Umbilical cord (tissue), 2 donors: ENCODE measurements around the gene TAX1BP1. TPM values are rescaled to one million over a fixed set of nuclear protein-coding genes. Genes with fewer than 3 reads are reported as not detected.
A peak's percentile ranks its signal among the peaks of the same experiment; 100 is the strongest.

Experiments
- DNase-seq: peaks from one replicate; pipeline ENCODE4 v3.0.0-alpha.2; 2015; ENCODE audit warnings: low spot score
- total RNA-seq: library from RNA; depleted of rRNA; stranded (reverse); fragments of >200 nt; gene quantifications from one replicate; pipeline ENCODE4 v1.2.3, GENCODE V29; 2014; ENCODE audit warnings: low replicate concordance; ENCODE audit not compliant: insufficient read depth

Gene TAX1BP1
- total RNA-seq, 1 donor from 2014 or later, result 82.8 TPM

DNA sequence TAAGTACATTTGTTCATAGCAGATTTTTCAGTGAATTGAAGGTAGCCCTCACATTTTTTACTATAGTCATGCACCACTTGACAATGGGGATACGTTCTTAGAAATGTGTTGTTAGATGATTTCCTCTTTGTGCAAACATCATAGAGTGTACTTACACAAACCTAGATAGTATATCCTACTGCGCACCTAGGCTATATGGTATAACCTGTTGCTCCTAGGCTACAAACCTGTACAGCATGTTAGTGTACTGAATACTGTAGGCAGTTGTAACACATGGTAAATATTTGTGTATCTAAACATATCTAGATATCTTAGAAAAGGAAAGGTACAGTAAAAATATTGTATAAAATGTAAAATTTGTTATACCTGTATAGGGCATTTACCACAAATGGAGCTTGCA lies 41.2 kb downstream of the TAX1BP1 start:
- no peak for DNase-seq

DNA sequence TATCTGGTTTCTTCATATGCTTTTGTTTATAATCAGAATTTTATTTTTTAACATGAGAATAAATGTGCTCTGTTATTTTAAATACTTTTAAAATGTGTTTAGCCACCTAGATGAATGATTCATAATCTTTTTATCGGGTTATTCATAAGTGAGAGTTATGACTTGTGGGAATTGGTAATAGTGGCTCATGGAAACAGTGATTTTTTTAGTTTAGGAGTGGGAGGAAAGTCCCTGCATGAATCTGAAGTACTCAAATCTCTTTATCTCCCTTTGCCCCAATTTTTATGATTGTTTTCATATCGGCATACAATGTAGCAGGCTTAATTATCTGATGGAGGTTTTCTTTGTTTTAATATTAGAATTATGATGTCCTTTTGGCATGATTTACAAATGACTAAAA lies 42.9 kb downstream of the TAX1BP1 start:
- DNase-seq, result no peak

DNA sequence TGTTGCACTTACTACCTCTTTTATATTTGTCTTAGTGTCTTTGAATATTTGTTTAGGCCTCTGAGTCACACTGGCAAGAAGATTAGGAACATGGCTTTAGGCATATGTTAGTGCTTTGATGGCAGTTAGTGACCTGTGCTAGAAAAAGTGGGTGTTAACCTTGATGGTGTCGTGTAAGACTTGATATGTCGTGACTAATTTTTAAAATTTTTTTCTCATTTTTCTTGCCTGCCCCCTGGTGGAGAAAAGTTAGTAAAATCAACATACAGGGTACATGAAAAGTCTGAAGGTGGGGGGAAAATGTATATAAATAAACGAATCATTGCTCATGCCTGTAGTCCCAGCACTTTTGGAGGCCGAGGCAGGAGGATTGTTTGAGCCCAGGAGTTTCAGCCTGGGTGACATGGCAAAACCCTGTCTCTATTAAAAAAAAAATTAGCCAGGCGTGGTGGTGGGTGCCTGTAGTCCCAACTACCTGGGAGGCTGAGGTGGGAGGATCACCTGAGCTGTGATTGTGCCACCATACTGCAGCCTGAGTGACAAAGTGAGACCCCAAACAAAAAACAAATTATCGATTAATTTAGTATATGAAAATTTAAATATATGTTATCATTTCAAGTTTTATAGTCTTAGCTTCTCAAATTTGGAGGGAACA lies 44.6 kb downstream of the TAX1BP1 start:
- DNase-seq, result peak; percentile 55

GRCh38 chr7:27788437-27788836 lies 48.5 kb downstream of the TAX1BP1 start:
- no peak for DNase-seq

GRCh38 chr7:27793780-27794179 lies 53.8 kb downstream of the TAX1BP1 start:
- peak; percentile 48 for DNase-seq

DNA sequence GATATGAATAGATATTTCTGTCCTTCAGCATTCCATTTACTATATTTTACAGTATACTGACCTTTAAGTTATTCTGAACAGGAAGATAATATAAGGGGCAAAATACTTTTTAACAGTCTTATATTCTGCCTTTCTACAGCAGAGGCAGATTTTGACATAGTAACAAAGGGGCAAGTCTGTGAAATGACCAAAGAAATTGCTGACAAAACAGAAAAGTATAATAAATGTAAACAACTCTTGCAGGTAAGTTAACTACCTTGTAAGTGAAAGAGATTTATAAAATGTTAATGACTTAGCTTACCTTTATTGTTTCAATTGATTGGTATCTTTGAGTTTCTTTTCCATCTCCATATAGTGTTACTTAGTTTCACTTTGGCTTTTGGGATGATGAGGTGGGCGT lies 56.0 kb downstream of the TAX1BP1 start:
- DNase-seq, result no peak

GRCh38 chr7:27799212-27799611 lies 59.2 kb downstream of the TAX1BP1 start:
- no peak for DNase-seq

- no peak for DNase-seq
These were observed 63.0 kb downstream of the TAX1BP1 start for GRCh38 chr7:27802999-27803398.

GRCh38 chr7:27804139-27804538 lies 64.2 kb downstream of the TAX1BP1 start:
- no peak for DNase-seq

DNA sequence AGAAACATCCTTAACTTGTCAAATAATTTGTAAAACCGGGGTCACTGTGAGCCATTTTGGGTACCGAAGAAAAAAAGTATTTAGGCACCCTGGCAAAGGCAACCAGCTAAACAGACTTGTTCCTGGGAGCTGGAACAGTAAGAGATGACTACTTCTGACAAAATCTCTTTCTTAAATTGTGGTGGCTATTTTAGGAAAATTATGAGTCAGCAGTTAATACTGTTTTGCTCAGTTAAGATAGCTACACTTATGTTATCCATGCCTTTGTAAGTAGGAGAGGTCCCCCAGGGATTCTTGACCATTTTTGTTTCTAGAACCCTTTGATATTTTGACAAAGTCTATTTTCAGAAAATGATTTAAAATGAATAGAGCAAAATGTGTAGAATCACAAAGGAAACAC lies 68.7 kb downstream of the TAX1BP1 start:
- peak; percentile 70 for DNase-seq

- DNase-seq, result no peak
These were observed 70.2 kb downstream of the TAX1BP1 start for GRCh38 chr7:27810186-27810585.

DNA sequence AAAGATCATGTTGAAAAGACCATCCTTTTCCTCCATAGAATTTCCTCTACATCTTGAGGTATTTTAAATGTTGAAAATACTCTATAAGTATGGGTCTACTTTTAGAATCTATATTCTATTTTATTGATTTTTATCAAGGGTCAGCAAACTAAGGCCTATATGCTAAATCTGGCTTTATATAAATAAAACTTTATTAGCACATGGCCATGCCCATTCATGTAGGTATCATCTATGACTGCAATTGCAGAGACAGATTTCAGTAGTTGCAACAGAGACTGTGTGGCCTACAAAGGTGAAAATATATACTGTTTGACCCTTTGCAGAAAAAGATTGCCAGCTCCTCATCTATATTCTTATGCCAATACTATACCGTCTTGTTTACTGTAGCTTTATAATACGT lies 72.7 kb downstream of the TAX1BP1 start:
- DNase-seq, result no peak

GRCh38 chr7:27822245-27822644 lies 82.3 kb downstream of the TAX1BP1 start:
- no peak for DNase-seq

GRCh38 chr7:27825891-27826290 lies 85.9 kb downstream of the TAX1BP1 start:
- peak; percentile 88 for DNase-seq

- DNase-seq, result peak; percentile 55
These were observed 86.4 kb downstream of the TAX1BP1 start for GRCh38 chr7:27826357-27826756.

GRCh38 chr7:27834179-27834921 lies 94.4 kb downstream of the TAX1BP1 start:
- no peak for DNase-seq

GRCh38 chr7:27835376-27835775 lies 95.4 kb downstream of the TAX1BP1 start:
- DNase-seq, result no peak

DNA sequence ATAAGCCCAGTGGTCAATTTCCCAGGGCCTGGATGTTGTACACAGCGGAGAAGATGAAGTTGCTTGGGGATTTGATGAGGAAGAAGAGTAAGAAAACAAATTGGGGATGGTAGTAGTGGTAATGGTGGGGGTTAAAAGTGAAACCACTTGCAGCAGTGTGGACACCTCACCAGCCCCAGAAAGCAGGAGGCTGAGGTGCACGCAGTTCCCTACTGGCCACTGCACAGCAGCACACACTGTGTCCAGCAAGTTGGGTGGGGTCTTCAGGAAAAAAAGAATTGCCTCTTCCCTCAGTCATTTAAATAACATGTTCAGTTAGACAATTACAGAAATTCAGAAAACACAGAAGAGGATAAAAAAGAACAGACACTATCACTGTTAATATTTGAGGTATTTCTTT lies 96.6 kb downstream of the TAX1BP1 start:
- no peak for DNase-seq

DNA sequence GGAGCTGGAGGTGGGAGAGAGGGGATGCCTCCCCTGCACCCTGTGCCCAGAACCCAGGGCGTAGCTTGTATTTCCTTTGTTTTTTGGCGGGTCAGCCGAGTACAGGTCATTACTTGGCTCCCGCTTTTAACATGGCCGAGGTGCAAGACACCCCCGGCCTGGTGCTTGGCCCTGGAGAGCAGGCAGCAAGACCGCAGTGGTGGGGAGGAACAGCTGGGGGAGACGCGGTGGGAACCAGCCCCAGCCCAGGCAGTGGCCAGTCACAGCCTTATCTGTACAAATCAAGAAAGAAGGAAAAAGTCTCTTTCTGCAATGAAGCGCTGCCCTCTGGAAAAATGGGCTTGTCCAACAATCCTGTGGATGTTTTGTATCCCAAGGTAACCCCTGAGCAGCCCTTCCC lies 99.1 kb downstream of the TAX1BP1 start:
- DNase-seq, result no peak

DNA sequence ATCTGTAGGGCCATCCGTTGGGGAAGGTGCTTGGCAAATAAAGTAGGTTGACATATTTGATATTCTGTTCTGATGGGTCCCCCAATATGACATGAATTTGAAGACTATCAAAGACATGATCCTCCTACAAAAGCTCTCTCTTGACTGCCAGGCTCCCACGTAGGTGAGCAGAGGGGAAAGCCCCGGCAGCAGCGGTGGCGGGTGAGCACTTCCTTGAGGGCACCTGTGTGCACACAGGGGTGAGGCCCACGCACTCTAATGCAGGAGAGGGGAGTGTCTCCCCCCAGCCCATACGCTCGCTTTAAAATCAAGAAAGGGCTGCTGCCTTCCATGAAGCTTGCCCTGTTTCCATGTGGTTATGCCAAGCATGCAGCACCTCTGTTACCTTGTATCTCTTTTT lies 100.4 kb downstream of the TAX1BP1 start:
- DNase-seq, result no peak

DNA sequence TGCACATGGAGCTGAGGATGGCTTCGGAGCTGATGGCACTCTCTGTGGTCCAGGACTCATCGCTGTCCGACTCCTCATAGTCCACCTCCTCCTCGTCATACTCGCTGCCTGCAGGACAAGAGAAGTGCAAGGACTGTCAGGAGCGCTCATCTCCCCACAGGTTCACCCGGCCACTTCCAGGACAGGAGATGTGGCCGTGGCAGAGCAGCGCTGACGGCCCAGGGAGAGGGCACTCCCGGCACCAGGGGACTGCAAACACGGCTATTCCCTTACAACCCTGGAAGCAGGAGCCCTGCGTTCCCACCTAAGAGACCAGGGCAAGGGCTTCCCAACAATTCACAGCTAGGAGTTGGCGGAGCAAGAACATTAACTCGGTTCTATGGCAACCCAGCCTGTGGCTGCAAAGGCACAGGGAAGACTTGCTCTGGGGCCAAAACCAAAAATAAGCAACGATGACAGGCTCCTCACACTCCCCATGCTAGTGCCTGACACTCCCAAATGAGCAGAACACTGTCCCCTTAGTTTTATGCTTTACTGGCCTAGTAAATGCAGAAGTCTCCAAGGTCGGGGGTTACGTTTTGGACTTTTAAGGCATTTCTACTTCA lies 100.9 kb downstream of the TAX1BP1 start:
- no peak for DNase-seq

GRCh38 chr7:27842094-27842692 lies 102.2 kb downstream of the TAX1BP1 start:
- DNase-seq, result peak; percentile 34

GRCh38 chr7:27842851-27843250 lies 102.9 kb downstream of the TAX1BP1 start:
- DNase-seq, result peak; percentile 56
